ENCODE measurements around the gene GPRC5B.

The GPRC5B gene

GRCh38 chr16:19859603-19860002 is 25.0 kb downstream of the GPRC5B start:
- Histone ChIP-seq H2BK12ac (ENCODE audit: low read length in 2 of 2) (no peak overlapping the region), H3K14ac (ENCODE audit: low read length in 2 of 2) (no peak overlapping the region), H2BK5ac (ENCODE audit: low read depth, low read length, poor library complexity, severe bottlenecking) (no peak overlapping the region), H2AK5ac (ENCODE audit: low read length, severe bottlenecking) (peak overlapping the region; percentile 30), H3K9ac (ENCODE audit: low read length) (no peak overlapping the region), H3K9me3 (ENCODE audit: control insufficient read depth, low read length) (no peaks in the 10 kb centered on the region), H4K91ac (ENCODE audit: low read length) (no peak overlapping the region), H3K27me3 (ENCODE audit: control insufficient read depth in 1 of 2, insufficient read depth in 1 of 2, low read length in 2 of 2) (no peaks in the 10 kb centered on the region), H3K4me3 (ENCODE audit: insufficient read depth in 1 of 2, low read depth in 1 of 2, low read length in 2 of 2) (no peak overlapping the region), H3K36me3 (ENCODE audit: control insufficient read depth in 1 of 2, insufficient read depth in 2 of 2, low read depth in 1 of 2, low read length in 2 of 2) (peaks cover 15 to 28% of the 10 kb centered on the region in 2 experiments), H3K79me1 (replicated peaks; ENCODE audit: low read length, poor library complexity, severe bottlenecking) (peaks cover 1% of the 10 kb centered on the region), H2BK15ac (ENCODE audit: low read depth, poor library complexity, severe bottlenecking) (no peak overlapping the region), H3K18ac (ENCODE audit: low read depth in 1 of 2, low read length in 2 of 2) (no peak overlapping the region), H3K23ac (ENCODE audit: low read length in 2 of 2) (no peak overlapping the region), H3K4me2 (ENCODE audit: low read length, poor library complexity, severe bottlenecking) (no peak overlapping the region), H3K4ac (ENCODE audit: low read depth in 1 of 2, low read length in 2 of 2) (no peak overlapping the region), H3K27ac (ENCODE audit: low read length, poor library complexity, severe bottlenecking) (no peak overlapping the region), H4K8ac (ENCODE audit: low read length) (no peak overlapping the region), H2AFZ (ENCODE audit: low read depth, low read length) (no peak overlapping the region), H3K4me1 (ENCODE audit: control insufficient read depth, insufficient read depth, low read depth, low read length) (peaks cover 1% of the 10 kb centered on the region), H2BK120ac (ENCODE audit: low read depth, low read length) (no peak overlapping the region)
- DNase-seq, result no peak
- 100% methylated on average over 4 of the region's 4 CpGs for WGBS

GRCh38 chr16:19859166-19859565 is 25.5 kb downstream of the GPRC5B start:
- no peak overlapping the region for H4K8ac ChIP-seq (ENCODE audit: low read length)
- peaks cover 1% of the 10 kb centered on the region for H3K79me1 ChIP-seq (replicated peaks; ENCODE audit: low read length, poor library complexity, severe bottlenecking)
- H3K4me1 ChIP-seq (ENCODE audit: control insufficient read depth, insufficient read depth, low read depth, low read length), result peaks cover 1% of the 10 kb centered on the region
- H3K27me3 ChIP-seq (ENCODE audit: control insufficient read depth in 1 of 2, insufficient read depth in 1 of 2, low read length in 2 of 2), result no peaks in the 10 kb centered on the region
- H3K14ac ChIP-seq (ENCODE audit: low read length in 2 of 2), result no peak overlapping the region
- no peak overlapping the region for H3K9ac ChIP-seq (ENCODE audit: low read length)
- no peak for DNase-seq
- H3K4me3 ChIP-seq (ENCODE audit: insufficient read depth in 1 of 2, low read depth in 1 of 2, low read length in 2 of 2), result no peak overlapping the region
- no peak overlapping the region for H3K23ac ChIP-seq (ENCODE audit: low read length in 2 of 2)
- H3K9me3 ChIP-seq (ENCODE audit: control insufficient read depth, low read length), result no peaks in the 10 kb centered on the region
- H3K18ac ChIP-seq (ENCODE audit: low read depth in 1 of 2, low read length in 2 of 2), result no peak overlapping the region
- H3K27ac ChIP-seq (ENCODE audit: low read length, poor library complexity, severe bottlenecking), result no peak overlapping the region
- no peak overlapping the region for H3K4me2 ChIP-seq (ENCODE audit: low read length, poor library complexity, severe bottlenecking)
- WGBS, result 90% methylated on average over 9 of the region's 9 CpGs
- H2BK120ac ChIP-seq (ENCODE audit: low read depth, low read length), result no peak overlapping the region
- H4K91ac ChIP-seq (ENCODE audit: low read length), result no peak overlapping the region
- H3K4ac ChIP-seq (ENCODE audit: low read depth in 1 of 2, low read length in 2 of 2), result no peak overlapping the region
- H2AK5ac ChIP-seq (ENCODE audit: low read length, severe bottlenecking), result peak overlapping the region; percentile 17
- no peak overlapping the region for H2BK5ac ChIP-seq (ENCODE audit: low read depth, low read length, poor library complexity, severe bottlenecking)
- H2BK12ac ChIP-seq (ENCODE audit: low read length in 2 of 2), result no peak overlapping the region
- no peak overlapping the region for H2BK15ac ChIP-seq (ENCODE audit: low read depth, poor library complexity, severe bottlenecking)
- peaks cover 15 to 28% of the 10 kb centered on the region in 2 experiments for H3K36me3 ChIP-seq (ENCODE audit: control insufficient read depth in 1 of 2, insufficient read depth in 2 of 2, low read depth in 1 of 2, low read length in 2 of 2)
- no peak overlapping the region for H2AFZ ChIP-seq (ENCODE audit: low read depth, low read length)

- DNase-seq, result no peak
- Histone ChIP-seq H2BK5ac (ENCODE audit: low read depth, low read length, poor library complexity, severe bottlenecking) (no peak overlapping the region), H3K4me2 (ENCODE audit: low read length, poor library complexity, severe bottlenecking) (no peak overlapping the region), H3K27ac (ENCODE audit: low read length, poor library complexity, severe bottlenecking) (no peak overlapping the region), H2BK12ac (ENCODE audit: low read length in 2 of 2) (no peak overlapping the region), H3K4me1 (ENCODE audit: control insufficient read depth, insufficient read depth, low read depth, low read length) (peaks cover 1% of the 10 kb centered on the region), H4K8ac (ENCODE audit: low read length) (no peak overlapping the region), H3K4ac (ENCODE audit: low read depth in 1 of 2, low read length in 2 of 2) (no peak overlapping the region), H2BK15ac (ENCODE audit: low read depth, poor library complexity, severe bottlenecking) (no peak overlapping the region), H2AFZ (ENCODE audit: low read depth, low read length) (no peak overlapping the region), H3K14ac (ENCODE audit: low read length in 2 of 2) (no peak overlapping the region), H4K91ac (ENCODE audit: low read length) (no peak overlapping the region), H2BK120ac (ENCODE audit: low read depth, low read length) (no peak overlapping the region), H3K27me3 (ENCODE audit: control insufficient read depth in 1 of 2, insufficient read depth in 1 of 2, low read length in 2 of 2) (no peaks in the 10 kb centered on the region), H3K4me3 (ENCODE audit: insufficient read depth in 1 of 2, low read depth in 1 of 2, low read length in 2 of 2) (no peak overlapping the region), H3K23ac (ENCODE audit: low read length in 2 of 2) (no peak overlapping the region), H3K18ac (ENCODE audit: low read depth in 1 of 2, low read length in 2 of 2) (no peak overlapping the region), H3K9ac (ENCODE audit: low read length) (no peak overlapping the region), H2AK5ac (ENCODE audit: low read length, severe bottlenecking) (no peak overlapping the region), H3K79me1 (replicated peaks; ENCODE audit: low read length, poor library complexity, severe bottlenecking) (peaks cover 1% of the 10 kb centered on the region), H3K9me3 (ENCODE audit: control insufficient read depth, low read length) (no peaks in the 10 kb centered on the region), H3K36me3 (ENCODE audit: control insufficient read depth in 1 of 2, insufficient read depth in 2 of 2, low read depth in 1 of 2, low read length in 2 of 2) (peaks cover 15 to 28% of the 10 kb centered on the region in 2 experiments)
- 90% methylated on average over 21 of the region's 22 CpGs for WGBS
Measured at GRCh38 chr16:19858340-19859018, 26.2 kb downstream of the GPRC5B start.

GRCh38 chr16:19857593-19858339 is 26.9 kb downstream of the GPRC5B start:
- Histone ChIP-seq H4K8ac (ENCODE audit: low read length) (no peak overlapping the region), H3K4me3 (ENCODE audit: insufficient read depth in 1 of 2, low read depth in 1 of 2, low read length in 2 of 2) (no peak overlapping the region), H3K27me3 (ENCODE audit: control insufficient read depth in 1 of 2, insufficient read depth in 1 of 2, low read length in 2 of 2) (no peaks in the 10 kb centered on the region), H3K9me3 (ENCODE audit: control insufficient read depth, low read length) (no peaks in the 10 kb centered on the region), H3K4me1 (ENCODE audit: control insufficient read depth, insufficient read depth, low read depth, low read length) (peaks cover 1% of the 10 kb centered on the region), H3K14ac (ENCODE audit: low read length in 2 of 2) (no peak overlapping the region), H3K18ac (ENCODE audit: low read depth in 1 of 2, low read length in 2 of 2) (no peak overlapping the region), H3K23ac (ENCODE audit: low read length in 2 of 2) (no peak overlapping the region), H3K4ac (ENCODE audit: low read depth in 1 of 2, low read length in 2 of 2) (no peak overlapping the region), H3K79me1 (replicated peaks; ENCODE audit: low read length, poor library complexity, severe bottlenecking) (peaks cover 1% of the 10 kb centered on the region), H2AFZ (ENCODE audit: low read depth, low read length) (no peak overlapping the region), H3K9ac (ENCODE audit: low read length) (no peak overlapping the region), H2BK15ac (ENCODE audit: low read depth, poor library complexity, severe bottlenecking) (no peak overlapping the region), H2AK5ac (ENCODE audit: low read length, severe bottlenecking) (no peak overlapping the region), H2BK5ac (ENCODE audit: low read depth, low read length, poor library complexity, severe bottlenecking) (no peak overlapping the region), H2BK120ac (ENCODE audit: low read depth, low read length) (no peak overlapping the region), H3K27ac (ENCODE audit: low read length, poor library complexity, severe bottlenecking) (no peak overlapping the region), H3K4me2 (ENCODE audit: low read length, poor library complexity, severe bottlenecking) (no peak overlapping the region), H4K91ac (ENCODE audit: low read length) (no peak overlapping the region), H2BK12ac (ENCODE audit: low read length in 2 of 2) (no peak overlapping the region), H3K36me3 (ENCODE audit: control insufficient read depth in 1 of 2, insufficient read depth in 2 of 2, low read depth in 1 of 2, low read length in 2 of 2) (peaks cover 15 to 28% of the 10 kb centered on the region in 2 experiments)
- DNase-seq, result no peak
- 79% methylated on average over 15 of the region's 16 CpGs for WGBS
